Body of pancreas (tissue), 4 donors: ENCODE measurements around the gene NXPH1. TPM values are rescaled to one million over a fixed set of nuclear protein-coding genes. Genes with fewer than 3 reads are reported as not detected.

ENCODE experiments used
- ATAC-seq: fragments of 150-250 bp; one replicate; pipeline ENCODE4 v1.9.1; 2016
- DNase-seq, 4 donors: peaks; one replicate each; pipeline ENCODE4 v3.0.0-alpha.2; 2019
- H3K27ac ChIP-seq, 4 donors: fragments of 200-600 bp; sonication (generic); 1 replicate in 3 of 4; 2 replicates in 1 of 4; pipeline versions ENCODE4 v1.5.1 to v1.6.1; 2016 to 2019; ENCODE audit warnings: mild to moderate bottlenecking in 1 of 4, mixed read lengths in 1 of 4, moderate library complexity in 1 of 4
- H3K27me3 ChIP-seq, 2 donors: fragments of 200-600 bp; sonication (generic); one replicate each; pipeline ENCODE4 v1.6.0; 2016; ENCODE audit warnings: mild to moderate bottlenecking in 1 of 2
- H3K36me3 ChIP-seq, 2 donors: fragments of 200-600 bp; sonication (generic); replicated peaks in 1 of 2; 2 replicates each; pipeline ENCODE4 v1.5.1; 2016; ENCODE audit warnings: low read depth in 2 of 2; ENCODE audit not compliant: insufficient read depth in 1 of 2
- H3K4me1 ChIP-seq: fragments of 200-600 bp; sonication (generic); one replicate; pipeline ENCODE4 v1.6.0; 2016
- H3K4me3 ChIP-seq, 2 donors: fragments of 200-600 bp; sonication (generic); 1 replicate in 1 of 2; 2 replicates in 1 of 2; pipeline ENCODE4 v1.5.1; 2016 to 2019
- H3K9me3 ChIP-seq, 3 donors: fragments of 200-600 bp; sonication (generic); 1 replicate in 2 of 3; 2 replicates in 1 of 3; pipeline ENCODE4 v1.5.1; 2016
- CTCF ChIP-seq, 7 experiments: fragments of 450-650 bp in 4 of 7; fragments of 200-600 bp in 3 of 7; sonication (generic) in 3 of 7; IDR thresholded peaks; one replicate each; pipeline ENCODE4 v1.5.1; 2016 to 2019; ENCODE audit warnings: antibody characterized with exemption in 7 of 7
- POLR2A ChIP-seq, 3 donors: fragments of 450-650 bp; IDR thresholded peaks; one replicate each; pipeline ENCODE4 v1.6.1; 2016; ENCODE audit warnings: antibody characterized with exemption in 3 of 3, mild to moderate bottlenecking in 2 of 3
- WGBS, 2 donors: methylation state at CpG; one replicate each; pipeline ENCODE4 v1.1.5; 2017; 5-methylcytosine and 5-hydroxymethylcytosine counted together
- intact Hi-C: fragments of 100-400 bp; cut with DNase I; formaldehyde crosslinking; loops from one replicate; pipeline ENCODE4 v1.15.1; 2023
- total RNA-seq, 2 donors: library from RNA; depleted of rRNA; stranded (reverse); fragments of >200 nt; gene quantifications; one replicate each; pipeline ENCODE4 v1.1.0, GENCODE V29; 2016

The NXPH1 gene
- total RNA-seq, 2 donors from 2014 or later, result not detected

DNA sequence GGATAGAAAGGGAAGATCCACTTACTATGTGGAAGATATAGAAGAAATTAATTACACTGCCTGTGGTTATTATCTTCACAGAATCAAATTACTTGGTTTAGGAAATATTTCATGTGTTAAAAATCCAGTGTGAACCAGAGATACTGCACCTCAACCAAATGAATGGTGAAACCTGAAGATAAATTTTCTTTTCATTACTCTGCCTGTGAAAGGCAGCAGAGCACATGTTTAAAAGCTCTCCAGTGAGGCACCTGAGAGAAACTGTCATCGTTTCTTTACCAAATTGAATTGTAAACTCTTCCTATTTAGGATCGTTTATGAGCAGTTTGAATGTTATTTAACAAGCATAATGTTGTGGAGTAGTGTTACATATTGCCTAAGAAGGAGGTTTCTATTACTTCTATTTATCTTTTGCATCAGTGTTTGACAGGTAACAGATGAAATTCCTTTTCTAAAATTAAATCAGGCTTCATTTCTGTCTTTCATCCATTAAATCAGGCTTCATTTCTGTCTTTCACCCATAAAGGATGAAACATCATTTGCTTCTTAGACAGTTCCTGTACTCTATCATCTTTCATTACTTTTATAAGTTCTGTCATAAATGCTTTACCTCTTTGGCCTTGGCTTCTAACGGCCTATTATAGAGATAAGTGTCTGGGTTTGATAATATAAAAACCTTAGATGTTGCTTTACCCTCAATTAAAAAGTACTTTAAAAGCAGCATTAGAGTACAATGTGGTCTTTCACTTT, 266.6 kb downstream of the NXPH1 start:
- TF ChIP-seq POLR2A (IDR thresholded peaks at IDR 0.05) (no peak), CTCF (IDR thresholded peaks at IDR 0.05) (no peak)
- no peaks in the 10 kb centered on the region for H3K36me3 ChIP-seq
- H3K4me3 ChIP-seq, result no peak overlapping the region
- DNase-seq, result no peak
- intact Hi-C loops, result no loop called here
- WGBS, 2 donors, result 18 to 26% methylated on average over 3 of the region's 3 CpGs
- H3K4me1 ChIP-seq, result no peaks in the 10 kb centered on the region
- no peak overlapping the region for H3K27ac ChIP-seq
- no peak for ATAC-seq
- H3K27me3 ChIP-seq, result no peaks in the 10 kb centered on the region
- no peaks in the 10 kb centered on the region for H3K9me3 ChIP-seq

DNA sequence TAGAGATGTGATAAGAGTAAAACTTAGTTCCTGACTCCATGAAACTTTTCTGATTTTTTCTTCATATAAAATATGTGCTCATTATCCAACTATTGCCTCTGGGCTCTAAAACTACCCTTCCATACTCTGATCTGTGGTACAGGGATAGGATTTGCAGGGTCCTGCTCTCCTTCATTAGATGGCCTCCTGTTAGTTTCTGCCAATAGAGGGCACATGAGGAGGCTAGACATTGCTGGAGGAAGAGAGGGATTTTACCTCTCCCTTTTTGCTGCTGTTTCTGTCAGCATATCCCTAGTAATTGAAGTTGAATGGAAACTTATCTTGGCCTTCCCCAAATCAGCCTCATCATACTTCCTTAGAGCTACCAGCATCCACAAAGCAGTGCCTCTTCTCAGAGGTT, 269.4 kb downstream of the NXPH1 start:
- intact Hi-C loops, result no loop called here
- no peak for TF ChIP-seq POLR2A (IDR thresholded peaks at IDR 0.05)
- TF ChIP-seq CTCF (IDR thresholded peaks at IDR 0.05), result no peak
- no peak for ATAC-seq

GRCh38 chr7:8710124-8710523, 276.7 kb downstream of the NXPH1 start:
- intact Hi-C loops, result no loop called here
- H3K27me3 ChIP-seq, result no peaks in the 10 kb centered on the region
- no peak overlapping the region for H3K4me3 ChIP-seq
- H3K4me1 ChIP-seq, result no peaks in the 10 kb centered on the region
- H3K9me3 ChIP-seq, result no peaks in the 10 kb centered on the region
- TF ChIP-seq POLR2A (IDR thresholded peaks at IDR 0.05) (no peak), CTCF (IDR thresholded peaks at IDR 0.05) (no peak)
- WGBS, 2 donors, result 46 to 49% methylated on average over 2 of the region's 2 CpGs
- no peak for ATAC-seq
- H3K36me3 ChIP-seq, result no peaks in the 10 kb centered on the region
- no peak overlapping the region for H3K27ac ChIP-seq
- no peak for DNase-seq

More for the DNA sequence above, 269.4 kb downstream of the NXPH1 start:
- Histone ChIP-seq H3K36me3 (no peaks in the 10 kb centered on the region), H3K27me3 (no peaks in the 10 kb centered on the region), H3K27ac (no peak overlapping the region), H3K4me1 (no peaks in the 10 kb centered on the region), H3K9me3 (no peaks in the 10 kb centered on the region), H3K4me3 (no peak overlapping the region)
- no peak for DNase-seq

GRCh38 chr7:8714791-8715190, 281.4 kb downstream of the NXPH1 start:
- H3K36me3 ChIP-seq, result no peaks in the 10 kb centered on the region
- TF ChIP-seq POLR2A (IDR thresholded peaks at IDR 0.05) (no peak), CTCF (IDR thresholded peaks at IDR 0.05) (no peak)
- no peak overlapping the region for H3K27ac ChIP-seq
- no peaks in the 10 kb centered on the region for H3K9me3 ChIP-seq
- DNase-seq (no peak), ATAC-seq (no peak)
- H3K4me3 ChIP-seq, result no peak overlapping the region
- no peaks in the 10 kb centered on the region for H3K4me1 ChIP-seq
- intact Hi-C loops, result no loop called here
- no peaks in the 10 kb centered on the region for H3K27me3 ChIP-seq

DNA sequence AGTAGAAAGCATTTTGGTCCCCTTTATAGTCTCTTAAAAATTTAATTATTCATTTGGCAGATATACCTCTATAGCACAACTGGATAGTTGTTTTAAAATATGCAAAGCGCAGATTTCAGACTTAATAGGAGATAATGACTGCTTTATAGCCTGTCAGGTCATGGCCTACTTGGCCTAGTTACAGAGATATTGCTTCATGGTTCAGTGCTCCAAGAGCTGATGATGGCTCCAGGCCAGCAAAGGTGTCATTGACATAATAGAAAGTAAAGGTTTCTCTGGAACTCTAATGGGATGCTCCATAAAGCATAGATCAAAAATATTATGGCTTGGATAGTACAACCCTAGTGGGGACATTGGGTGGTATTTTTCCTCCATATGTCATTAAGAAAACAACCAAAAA, 285.7 kb downstream of the NXPH1 start:
- TF ChIP-seq POLR2A (IDR thresholded peaks at IDR 0.05) (no peak), CTCF (IDR thresholded peaks at IDR 0.05) (no peak)
- no peaks in the 10 kb centered on the region for H3K9me3 ChIP-seq
- intact Hi-C loops, result no loop called here
- H3K27ac ChIP-seq, result no peak overlapping the region
- ATAC-seq (no peak), DNase-seq (peak in 1 of 4 donors; percentile 23)
- no peaks in the 10 kb centered on the region for H3K4me1 ChIP-seq
- no peak overlapping the region for H3K4me3 ChIP-seq
- H3K27me3 ChIP-seq, result no peaks in the 10 kb centered on the region
- 69 to 91% methylated on average over 1 of the region's 1 CpG for WGBS, 2 donors
- no peaks in the 10 kb centered on the region for H3K36me3 ChIP-seq
